Measurements from ENCODE around the gene FLAD1. TPM values are rescaled to one million over a fixed set of nuclear protein-coding genes. Genes with fewer than 3 reads are reported as not detected.

FLAD1 gene
- total RNA-seq, 4 donors from 2014 or later, result 17.4 to 33.6 (median 23.6) TPM

GRCh38 chr1:154990276-154990675, 7.1 kb downstream of the FLAD1 start:
- Histone ChIP-seq H3K9me3 (no peaks in the 10 kb centered on the region), H3K4me3 (no peak overlapping the region), H3K27ac (no peak overlapping the region), H3K36me3 (peaks cover 0 to 73% (median 0%) of the 10 kb centered on the region in 3 donors), H3K27me3 (no peaks in the 10 kb centered on the region), H3K4me1 (peaks cover 0 to 5% (median 0%) of the 10 kb centered on the region in 4 donors)
- no peak for DNase-seq (ENCODE audit: low spot score in 2 of 2)
- 90 to 91% methylated on average over 8 of the region's 8 CpGs for WGBS, 2 donors
- TF ChIP-seq POLR2A (IDR thresholded peaks at IDR 0.05) (no peak), EP300 (IDR thresholded peaks at IDR 0.05) (no peak), CTCF (IDR thresholded peaks at IDR 0.05) (no peak)

- DNase-seq (ENCODE audit: low spot score in 2 of 2), result no peak
- H3K36me3 ChIP-seq, result peaks cover 0 to 55% (median 0%) of the 10 kb centered on the region in 3 donors
- 79 to 83% methylated on average over 13 to 14 of the region's 14 CpGs for WGBS, 2 donors
These were observed 9.8 kb downstream of the FLAD1 start for GRCh38 chr1:154992721-154993571.

GRCh38 chr1:154993572-154994268, 10.6 kb downstream of the FLAD1 start, which contains the start of gene LENEP:
Gene LENEP, plus strand, starts transcription at chr1:154993586. Its CDS starts 22 bp downstream, at chr1:154993608.
- WGBS, 2 donors, result 67 to 71% methylated on average over 7 to 8 of the region's 8 CpGs
- DNase-seq (ENCODE audit: low spot score in 2 of 2), result no peak
- Histone ChIP-seq H3K27ac (no peak within 1 kb of the TSS), H3K4me1 (peaks cover 0 to 19% (median under 1%) of the 10 kb centered on the region in 4 donors), H3K27me3 (no peaks in the 10 kb centered on the region), H3K9me3 (no peaks in the 10 kb centered on the region), H3K36me3 (peaks cover 0 to 47% (median 0%) of the 10 kb centered on the region in 3 donors), H3K4me3 (no peak within 1 kb of the TSS)
- TF ChIP-seq CTCF (IDR thresholded peaks at IDR 0.05), result no peak
- TF ChIP-seq POLR2A (IDR thresholded peaks at IDR 0.05), result no peak
- TF ChIP-seq EP300 (IDR thresholded peaks at IDR 0.05), result no peak

More at GRCh38 chr1:154992721-154993571, 9.8 kb downstream of the FLAD1 start:
- Histone ChIP-seq H3K4me3 (no peak overlapping the region), H3K9me3 (no peaks in the 10 kb centered on the region), H3K27me3 (no peaks in the 10 kb centered on the region), H3K27ac (no peak overlapping the region), H3K4me1 (peaks cover 0 to 16% (median 0%) of the 10 kb centered on the region in 4 donors)
- TF ChIP-seq CTCF (IDR thresholded peaks at IDR 0.05) (no peak), POLR2A (IDR thresholded peaks at IDR 0.05) (no peak), EP300 (IDR thresholded peaks at IDR 0.05) (no peak)

- Histone ChIP-seq H3K36me3 (peaks cover 0 to 42% (median 0%) of the 10 kb centered on the region in 3 donors), H3K27me3 (no peaks in the 10 kb centered on the region), H3K4me1 (peaks cover 0 to 24% (median 3%) of the 10 kb centered on the region in 4 donors), H3K4me3 (no peak overlapping the region), H3K27ac (no peak overlapping the region), H3K9me3 (no peaks in the 10 kb centered on the region)
- DNase-seq (ENCODE audit: low spot score in 2 of 2), result no peak
- 50 to 78% methylated on average over 1 of the region's 1 CpG for WGBS, 2 donors
- TF ChIP-seq EP300 (IDR thresholded peaks at IDR 0.05) (no peak), CTCF (IDR thresholded peaks at IDR 0.05) (no peak), POLR2A (IDR thresholded peaks at IDR 0.05) (no peak)
These were observed 11.1 kb downstream of the FLAD1 start for GRCh38 chr1:154994269-154994587.

- TF ChIP-seq EP300 (IDR thresholded peaks at IDR 0.05) (no peak), CTCF (IDR thresholded peaks at IDR 0.05) (no peak), POLR2A (IDR thresholded peaks at IDR 0.05) (no peak)
- no peaks in the 10 kb centered on the region for H3K27me3 ChIP-seq
- H3K4me1 ChIP-seq, result peaks cover 0 to 28% (median 7%) of the 10 kb centered on the region in 4 donors
- WGBS, 2 donors, result 65 to 79% methylated on average over 3 of the region's 3 CpGs
- no peak for DNase-seq (ENCODE audit: low spot score in 2 of 2)
- H3K36me3 ChIP-seq, result peaks cover 0 to 38% (median 0%) of the 10 kb centered on the region in 3 donors
- no peak overlapping the region for H3K27ac ChIP-seq
- H3K9me3 ChIP-seq, result no peaks in the 10 kb centered on the region
- H3K4me3 ChIP-seq, result no peak overlapping the region
These were observed 11.4 kb downstream of the FLAD1 start for GRCh38 chr1:154994591-154994990.

Data from tibial nerve (tissue), 4 donors.